ENCODE results near the gene PNMA6E.

Gene PNMA6E

GRCh38 chrX:153371256-153371655 is 29.9 kb downstream of the PNMA6E start:
- Histone ChIP-seq H3K27ac (ENCODE audit: low read depth, low read length) (no peak overlapping the region), H3F3A (ENCODE audit: insufficient read depth) (no peaks in the 10 kb centered on the region), H4K20me1 (ENCODE audit: low read depth, low read length) (no peaks in the 10 kb centered on the region), H3K36me3 (ENCODE audit: low read length) (no peaks in the 10 kb centered on the region), H3K9me2 (replicated peaks; ENCODE audit: insufficient read depth, low read length) (no peaks in the 10 kb centered on the region), H3K79me2 (ENCODE audit: insufficient read depth, low read length) (no peaks in the 10 kb centered on the region), H2AFZ (ENCODE audit: low read depth, low read length, severe bottlenecking) (no peak overlapping the region), H3K4me2 (ENCODE audit: low read depth, low read length, poor library complexity, severe bottlenecking) (no peak overlapping the region), H3K9me3 (ENCODE audit: insufficient read depth, low read length) (no peaks in the 10 kb centered on the region), H3K9ac (ENCODE audit: low read length) (no peak overlapping the region), H3K27me3 (ENCODE audit: low read length) (no peaks in the 10 kb centered on the region), H3K4me3 (ENCODE audit: insufficient read depth, low read length, poor library complexity, severe bottlenecking) (no peak overlapping the region)
- TF ChIP-seq CTCF (IDR thresholded peaks at IDR 0.05; ENCODE audit: insufficient read depth, low read length, poor library complexity, severe bottlenecking): no peak
- no peak for TF ChIP-seq EZH2phosphoT487 (conservative IDR thresholded peaks at IDR 0.05; ENCODE audit: low read length)

- no peaks in the 10 kb centered on the region for H3K9me3 ChIP-seq (ENCODE audit: insufficient read depth, low read length)
- no peak overlapping the region for H2AFZ ChIP-seq (ENCODE audit: low read depth, low read length, severe bottlenecking)
- no peak overlapping the region for H3K4me2 ChIP-seq (ENCODE audit: low read depth, low read length, poor library complexity, severe bottlenecking)
- no peak overlapping the region for H3K9ac ChIP-seq (ENCODE audit: low read length)
- TF ChIP-seq EZH2phosphoT487 (conservative IDR thresholded peaks at IDR 0.05; ENCODE audit: low read length) (no peak), CTCF (IDR thresholded peaks at IDR 0.05; ENCODE audit: insufficient read depth, low read length, poor library complexity, severe bottlenecking) (no peak)
- no peaks in the 10 kb centered on the region for H3K79me2 ChIP-seq (ENCODE audit: insufficient read depth, low read length)
- H3K4me3 ChIP-seq (ENCODE audit: insufficient read depth, low read length, poor library complexity, severe bottlenecking): no peak overlapping the region
- H3K27ac ChIP-seq (ENCODE audit: low read depth, low read length): no peak overlapping the region
- H3K36me3 ChIP-seq (ENCODE audit: low read length): no peaks in the 10 kb centered on the region
- H3K9me2 ChIP-seq (replicated peaks; ENCODE audit: insufficient read depth, low read length): no peaks in the 10 kb centered on the region
- H3F3A ChIP-seq (ENCODE audit: insufficient read depth): no peaks in the 10 kb centered on the region
- no peaks in the 10 kb centered on the region for H3K27me3 ChIP-seq (ENCODE audit: low read length)
- no peaks in the 10 kb centered on the region for H4K20me1 ChIP-seq (ENCODE audit: low read depth, low read length)
These were observed 30.7 kb downstream of the PNMA6E start for GRCh38 chrX:153370293-153371055.

- Histone ChIP-seq H2AFZ (ENCODE audit: low read depth, low read length, severe bottlenecking) (no peak overlapping the region), H4K20me1 (ENCODE audit: low read depth, low read length) (no peaks in the 10 kb centered on the region), H3K4me3 (ENCODE audit: insufficient read depth, low read length, poor library complexity, severe bottlenecking) (no peak overlapping the region), H3K79me2 (ENCODE audit: insufficient read depth, low read length) (no peaks in the 10 kb centered on the region), H3K9me2 (replicated peaks; ENCODE audit: insufficient read depth, low read length) (no peaks in the 10 kb centered on the region), H3F3A (ENCODE audit: insufficient read depth) (no peaks in the 10 kb centered on the region), H3K27me3 (ENCODE audit: low read length) (no peaks in the 10 kb centered on the region), H3K36me3 (ENCODE audit: low read length) (no peaks in the 10 kb centered on the region), H3K9me3 (ENCODE audit: insufficient read depth, low read length) (no peaks in the 10 kb centered on the region), H3K27ac (ENCODE audit: low read depth, low read length) (no peak overlapping the region), H3K4me2 (ENCODE audit: low read depth, low read length, poor library complexity, severe bottlenecking) (no peak overlapping the region), H3K9ac (ENCODE audit: low read length) (no peak overlapping the region)
- TF ChIP-seq EZH2phosphoT487 (conservative IDR thresholded peaks at IDR 0.05; ENCODE audit: low read length) (no peak), CTCF (IDR thresholded peaks at IDR 0.05; ENCODE audit: insufficient read depth, low read length, poor library complexity, severe bottlenecking) (no peak)
These were observed 34.1 kb downstream of the PNMA6E start for GRCh38 chrX:153366878-153367538.

Data from SU-DHL-6 (cell line).